Measurements from ENCODE around the gene KCNK7. TPM values are rescaled to one million over a fixed set of nuclear protein-coding genes. Genes with fewer than 3 reads are reported as not detected.

KCNK7 gene
- total RNA-seq, 1 experiment from 2014 or later: not detected

- DNase-seq (ENCODE audit: low spot score): peak; percentile 66
These were observed 37.3 kb downstream of the KCNK7 start, which contains the start of gene LTBP3 for GRCh38 chr11:65558002-65558929. LTBP3 (minus strand) TSS chr11:65558359; CDS start chr11:65557959, 400 bp downstream.

GRCh38 chr11:65557280-65558001 is 38.2 kb downstream of the KCNK7 start:
- DNase-seq (ENCODE audit: low spot score): no peak

- DNase-seq (ENCODE audit: low spot score): no peak
These were observed 38.9 kb downstream of the KCNK7 start for GRCh38 chr11:65556470-65557279.

- DNase-seq (ENCODE audit: low spot score): peak; percentile 95
These were observed 39.8 kb downstream of the KCNK7 start for GRCh38 chr11:65555693-65556231.

- DNase-seq (ENCODE audit: low spot score): no peak
These were observed 40.7 kb downstream of the KCNK7 start for GRCh38 chr11:65554842-65555430.

GRCh38 chr11:65554057-65554818 is 41.4 kb downstream of the KCNK7 start:
- DNase-seq (ENCODE audit: low spot score): no peak

- no peak for DNase-seq (ENCODE audit: low spot score)
These were observed 42.1 kb downstream of the KCNK7 start for GRCh38 chr11:65553301-65554001.

- DNase-seq (ENCODE audit: low spot score): no peak
These were observed 43.1 kb downstream of the KCNK7 start for GRCh38 chr11:65552388-65552951.

GRCh38 chr11:65551572-65552387 is 43.8 kb downstream of the KCNK7 start:
- DNase-seq (ENCODE audit: low spot score): no peak

- DNase-seq (ENCODE audit: low spot score): no peak
These were observed 46.5 kb downstream of the KCNK7 start for GRCh38 chr11:65549096-65549495.

- DNase-seq (ENCODE audit: low spot score): no peak
These were observed 47.2 kb downstream of the KCNK7 start for GRCh38 chr11:65548395-65548794.

- no peak for DNase-seq (ENCODE audit: low spot score)
These were observed 48.0 kb downstream of the KCNK7 start for GRCh38 chr11:65547446-65548125.

- no peak for DNase-seq (ENCODE audit: low spot score)
These were observed 49.2 kb downstream of the KCNK7 start for GRCh38 chr11:65546217-65546958.

GRCh38 chr11:65545853-65546216 is 49.8 kb downstream of the KCNK7 start:
- DNase-seq (ENCODE audit: low spot score): no peak

Data from H4 (cell line).